SK-N-MC (cell line): ENCODE data around the gene ZC3H12C.

ENCODE experiments used
- DNase-seq: peaks from one replicate; pipeline ENCODE4 v3.0.0-alpha.2; 2011; ENCODE audit warnings: low read depth, low spot score
- H3K27ac ChIP-seq: fragments of 200-600 bp; sonication (generic); 2 replicates; pipeline ENCODE4 v1.5.1; 2016; ENCODE audit warnings: mixed run types
- H3K36me3 ChIP-seq: fragments of 200-600 bp; sonication (generic); 2 replicates; pipeline ENCODE4 v1.6.1; 2017; ENCODE audit warnings: antibody characterized with exemption, low read length, mixed read lengths; ENCODE audit not compliant: insufficient read depth
- H3K4me3 ChIP-seq: fragments of 200-600 bp; sonication (generic); 2 replicates; pipeline ENCODE4 v1.5.1; 2016
- H3K9ac ChIP-seq: fragments of 200-600 bp; sonication (generic); 2 replicates; pipeline ENCODE4 v1.8.0; 2017; ENCODE audit warnings: mixed run types, mixed read lengths; ENCODE audit not compliant: insufficient read length
- H3K9me3 ChIP-seq: fragments of 200-600 bp; sonication (generic); 2 replicates; pipeline ENCODE4 v1.6.1; 2017; ENCODE audit warnings: low read depth, mild to moderate bottlenecking, antibody characterized with exemption, low read length, moderate library complexity, mixed read lengths
- EZH2 ChIP-seq: fragments of 200-600 bp; sonication (generic); IDR thresholded peaks from one replicate; pipeline ENCODE4 v1.6.1; 2017; ENCODE audit warnings: antibody characterized with exemption
- FOXP2 ChIP-seq: optimal IDR thresholded peaks from 2 replicates; pipeline ENCODE3; 2011; ENCODE audit warnings: mild to moderate bottlenecking, moderate library complexity; ENCODE audit not compliant: insufficient read depth; ENCODE audit errors: extremely low read length, control extremely low read depth
- POLR2AphosphoS5 ChIP-seq: IDR thresholded peaks from 2 replicates; pipeline ENCODE4 v1.6.1; 2012; ENCODE audit warnings: mild to moderate bottlenecking, low read depth, low read length, borderline replicate concordance

ZC3H12C gene

GRCh38 chr11:110081462-110082376 lies 11.5 kb upstream of the ZC3H12C start:
- Histone ChIP-seq H3K4me3 (no peak overlapping the region), H3K36me3 (no peaks in the 10 kb centered on the region), H3K27ac (no peak overlapping the region), H3K9me3 (no peaks in the 10 kb centered on the region), H3K9ac (no peak overlapping the region)
- TF ChIP-seq POLR2AphosphoS5 (no peak), EZH2 (no peak), FOXP2 (no peak)
- no peak for DNase-seq

DNA sequence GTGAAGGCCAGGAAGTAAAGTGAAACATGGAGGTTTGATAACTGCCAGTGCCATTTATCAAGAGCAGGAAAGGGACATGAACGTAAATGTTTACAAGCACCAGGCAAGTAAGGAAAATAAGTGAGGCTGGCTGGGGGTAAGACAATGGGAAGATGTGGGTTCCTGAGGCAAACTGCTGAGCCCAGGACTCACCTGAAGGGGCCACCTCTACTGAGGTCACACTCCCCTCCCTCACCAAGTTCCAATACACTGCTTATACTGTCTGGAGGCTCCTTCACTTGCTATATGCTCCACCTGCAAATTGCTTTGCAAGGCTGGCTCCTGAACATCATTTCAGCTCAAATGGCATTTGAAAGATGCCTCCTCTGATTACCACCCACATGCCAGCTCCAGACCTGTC lies 10.3 kb upstream of the ZC3H12C start:
- Histone ChIP-seq H3K27ac (no peak overlapping the region), H3K9me3 (no peaks in the 10 kb centered on the region), H3K36me3 (no peaks in the 10 kb centered on the region), H3K9ac (no peak overlapping the region), H3K4me3 (no peak overlapping the region)
- DNase-seq = no peak
- TF ChIP-seq FOXP2 (no peak), EZH2 (no peak), POLR2AphosphoS5 (no peak)

DNA sequence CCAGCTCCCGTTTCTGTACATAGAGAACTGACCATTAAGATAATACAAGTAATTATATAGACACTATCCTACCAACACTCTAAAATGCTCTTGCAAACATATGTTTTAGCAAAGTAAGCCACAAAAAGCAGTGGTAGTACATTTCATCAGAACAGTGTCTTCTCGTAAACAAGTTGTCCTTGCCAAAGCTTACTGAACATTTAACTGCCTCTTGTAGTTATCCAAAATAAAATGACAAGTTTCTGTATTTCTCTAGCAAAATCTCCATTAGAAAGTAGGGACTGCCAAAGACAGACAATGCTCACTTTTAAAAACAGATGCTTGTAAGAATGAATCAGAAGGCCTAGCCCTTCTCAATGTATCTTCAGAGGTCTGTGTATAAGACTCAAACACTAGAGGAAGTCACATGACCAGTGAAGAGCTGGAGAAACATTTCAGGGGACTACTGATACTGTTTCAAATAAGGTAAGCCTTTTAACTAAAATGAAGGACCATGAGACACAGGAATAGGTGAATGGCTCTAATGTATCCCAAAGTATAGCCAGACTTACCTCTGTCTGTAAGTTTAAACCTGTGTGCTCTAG lies 7.8 kb upstream of the ZC3H12C start:
- Histone ChIP-seq H3K4me3 (no peak overlapping the region), H3K36me3 (no peaks in the 10 kb centered on the region), H3K9me3 (no peaks in the 10 kb centered on the region), H3K9ac (no peak overlapping the region), H3K27ac (peak overlapping the region; percentile 49; the same call in 1 of the 2 replicates)
- DNase-seq = no peak
- TF ChIP-seq EZH2 (no peak), POLR2AphosphoS5 (no peak), FOXP2 (no peak)

- Histone ChIP-seq H3K9ac (no peak overlapping the region), H3K27ac (no peak overlapping the region), H3K36me3 (no peaks in the 10 kb centered on the region), H3K9me3 (no peaks in the 10 kb centered on the region), H3K4me3 (no peak overlapping the region)
- TF ChIP-seq POLR2AphosphoS5 (no peak), FOXP2 (no peak), EZH2 (no peak)
- DNase-seq = no peak
Measured at GRCh38 chr11:110086892-110087309, 6.3 kb upstream of the ZC3H12C start.

DNA sequence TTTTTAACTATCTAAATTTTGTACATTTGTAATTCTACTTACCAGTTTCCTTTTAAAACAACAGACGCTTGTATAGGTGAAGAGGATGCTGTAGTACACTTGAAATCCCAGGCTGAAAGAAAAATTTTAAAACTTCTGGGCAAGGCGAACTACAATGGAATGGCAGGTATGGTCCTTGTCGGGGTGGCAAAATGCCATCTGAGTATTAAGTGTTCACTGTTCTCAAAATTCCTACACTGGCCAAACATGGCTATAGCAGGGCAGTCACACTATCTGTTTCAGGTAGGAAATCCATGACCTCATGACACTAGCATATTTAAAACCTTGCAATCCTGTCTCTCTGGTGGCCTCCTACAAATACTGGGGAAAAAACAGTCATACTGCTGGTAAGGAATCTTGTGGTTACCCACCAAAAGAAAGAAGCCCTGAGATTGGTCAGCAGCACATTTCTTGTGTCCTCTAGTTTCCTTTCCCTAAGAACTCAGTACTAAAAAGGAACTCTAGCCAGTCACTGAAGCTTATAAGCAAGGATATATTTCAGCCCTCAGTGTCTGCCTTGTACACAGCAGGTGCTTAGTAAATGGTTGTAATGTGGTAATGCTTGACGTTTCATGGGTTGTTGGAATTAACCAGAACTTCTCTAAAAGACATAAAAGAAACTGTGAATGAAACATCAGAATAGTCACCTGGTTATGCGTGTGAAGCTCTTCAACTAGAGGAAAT lies 5.2 kb upstream of the ZC3H12C start:
- TF ChIP-seq EZH2 = no peak
- TF ChIP-seq POLR2AphosphoS5 = no peak
- no peak for TF ChIP-seq FOXP2
- H3K36me3 ChIP-seq = no peaks in the 10 kb centered on the region
- DNase-seq = no peak
- H3K9ac ChIP-seq = no peak overlapping the region
- H3K27ac ChIP-seq = no peak overlapping the region
- H3K9me3 ChIP-seq = no peaks in the 10 kb centered on the region
- no peak overlapping the region for H3K4me3 ChIP-seq

GRCh38 chr11:110088535-110089344 lies 4.5 kb upstream of the ZC3H12C start:
- no peak for TF ChIP-seq EZH2
- no peak for TF ChIP-seq POLR2AphosphoS5
- no peak for TF ChIP-seq FOXP2
- Histone ChIP-seq H3K9me3 (no peaks in the 10 kb centered on the region), H3K36me3 (no peaks in the 10 kb centered on the region), H3K27ac (no peak overlapping the region), H3K9ac (no peak overlapping the region), H3K4me3 (no peak overlapping the region)
- no peak for DNase-seq

DNA sequence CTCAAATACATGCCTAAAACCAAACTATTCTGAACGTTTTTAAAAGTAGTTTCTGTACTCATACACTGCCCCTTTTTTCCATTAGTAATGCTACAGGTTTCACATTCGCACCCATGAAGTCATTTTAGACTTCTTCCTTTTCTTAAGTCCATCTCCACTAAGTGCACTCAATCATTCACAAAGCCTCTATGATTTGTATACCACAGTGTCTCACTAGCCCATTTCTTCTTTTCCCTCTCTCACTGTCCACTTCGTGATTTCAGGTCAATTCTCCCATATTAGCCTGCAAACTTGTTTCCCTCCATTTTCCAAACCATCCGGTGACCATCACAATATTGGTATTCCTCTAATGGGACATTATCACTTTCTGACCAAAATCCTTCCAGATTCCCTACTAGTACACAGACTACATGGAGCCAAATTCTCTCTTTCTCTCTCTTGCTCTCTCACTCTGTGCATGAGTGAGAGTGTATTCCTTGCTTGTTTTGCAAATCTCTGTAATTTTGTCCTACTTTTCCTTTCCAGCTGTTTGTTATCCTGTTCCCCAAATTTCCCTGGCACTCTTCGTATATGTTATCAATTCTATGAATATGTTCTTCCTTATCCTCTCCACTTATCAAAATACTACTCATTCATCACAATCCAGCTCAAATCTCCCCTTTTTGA lies 3.4 kb upstream of the ZC3H12C start:
- H3K9me3 ChIP-seq = no peaks in the 10 kb centered on the region
- H3K9ac ChIP-seq = no peak overlapping the region
- no peak overlapping the region for H3K4me3 ChIP-seq
- H3K36me3 ChIP-seq = no peaks in the 10 kb centered on the region
- no peak overlapping the region for H3K27ac ChIP-seq
- DNase-seq = no peak
- TF ChIP-seq FOXP2 (no peak), POLR2AphosphoS5 (no peak), EZH2 (no peak)
